ENCODE data around the gene ZSCAN1. TPM values are rescaled to one million over a fixed set of nuclear protein-coding genes. Genes with fewer than 3 reads are reported as not detected.

The ZSCAN1 gene
- total and polyA plus RNA-seq, 9 donors, result 0.38 to 2.6 (median 0.75) TPM; not detected in 3

DNA sequence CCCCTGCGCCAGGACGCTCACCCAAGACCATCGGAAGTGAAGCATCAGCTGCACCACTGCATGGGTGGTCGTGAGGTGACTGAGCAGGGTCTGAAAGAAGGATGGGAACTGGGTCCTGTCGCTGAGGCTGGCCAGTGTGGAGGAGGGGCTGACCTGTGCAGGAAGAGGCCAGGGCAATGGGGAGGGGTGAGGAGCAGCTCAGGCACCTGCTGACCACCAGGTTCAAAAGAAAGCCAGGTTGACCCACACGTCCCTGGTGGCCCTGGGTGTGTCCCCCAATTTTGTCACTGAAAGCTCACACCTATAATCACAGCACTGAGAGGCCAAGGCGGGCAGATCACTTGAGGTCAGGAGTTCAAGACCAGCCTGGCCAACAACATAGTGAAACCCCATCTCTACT lies 13.7 kb upstream of the ZSCAN1 start:
- 63 to 72% (median 67%) methylated on average over 7 of the region's 7 CpGs for WGBS, 3 donors
- intact Hi-C loops (cut with DNase I), result loop anchor here in 2 of 4 donors (2.0 to 10.0 kb wide), 2 partner anchors 135 kb away; partner anchors contain the start of gene ZNF329 (in 1 of the 2)
- no peaks in the 10 kb centered on the region for H3K27me3 ChIP-seq
- no peaks in the 10 kb centered on the region for H3K36me3 ChIP-seq
- no peaks in the 10 kb centered on the region for H3K9me3 ChIP-seq
- H3K27ac ChIP-seq, result no peak overlapping the region
- no peak for DNase-seq
- no peak for TF ChIP-seq EP300 (IDR thresholded peaks at IDR 0.05)
- TF ChIP-seq, protein P1, sequence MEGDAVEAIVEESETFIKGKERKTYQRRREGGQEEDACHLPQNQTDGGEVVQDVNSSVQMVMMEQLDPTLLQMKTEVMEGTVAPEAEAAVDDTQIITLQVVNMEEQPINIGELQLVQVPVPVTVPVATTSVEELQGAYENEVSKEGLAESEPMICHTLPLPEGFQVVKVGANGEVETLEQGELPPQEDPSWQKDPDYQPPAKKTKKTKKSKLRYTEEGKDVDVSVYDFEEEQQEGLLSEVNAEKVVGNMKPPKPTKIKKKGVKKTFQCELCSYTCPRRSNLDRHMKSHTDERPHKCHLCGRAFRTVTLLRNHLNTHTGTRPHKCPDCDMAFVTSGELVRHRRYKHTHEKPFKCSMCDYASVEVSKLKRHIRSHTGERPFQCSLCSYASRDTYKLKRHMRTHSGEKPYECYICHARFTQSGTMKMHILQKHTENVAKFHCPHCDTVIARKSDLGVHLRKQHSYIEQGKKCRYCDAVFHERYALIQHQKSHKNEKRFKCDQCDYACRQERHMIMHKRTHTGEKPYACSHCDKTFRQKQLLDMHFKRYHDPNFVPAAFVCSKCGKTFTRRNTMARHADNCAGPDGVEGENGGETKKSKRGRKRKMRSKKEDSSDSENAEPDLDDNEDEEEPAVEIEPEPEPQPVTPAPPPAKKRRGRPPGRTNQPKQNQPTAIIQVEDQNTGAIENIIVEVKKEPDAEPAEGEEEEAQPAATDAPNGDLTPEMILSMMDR (IDR thresholded peaks at IDR 0.05), result no peak
- TF ChIP-seq POLR2A (IDR thresholded peaks at IDR 0.05), result no peak
- H3K4me1 ChIP-seq (ENCODE audit: insufficient read depth), result no peaks in the 10 kb centered on the region
- no peak overlapping the region for H3K4me3 ChIP-seq

DNA sequence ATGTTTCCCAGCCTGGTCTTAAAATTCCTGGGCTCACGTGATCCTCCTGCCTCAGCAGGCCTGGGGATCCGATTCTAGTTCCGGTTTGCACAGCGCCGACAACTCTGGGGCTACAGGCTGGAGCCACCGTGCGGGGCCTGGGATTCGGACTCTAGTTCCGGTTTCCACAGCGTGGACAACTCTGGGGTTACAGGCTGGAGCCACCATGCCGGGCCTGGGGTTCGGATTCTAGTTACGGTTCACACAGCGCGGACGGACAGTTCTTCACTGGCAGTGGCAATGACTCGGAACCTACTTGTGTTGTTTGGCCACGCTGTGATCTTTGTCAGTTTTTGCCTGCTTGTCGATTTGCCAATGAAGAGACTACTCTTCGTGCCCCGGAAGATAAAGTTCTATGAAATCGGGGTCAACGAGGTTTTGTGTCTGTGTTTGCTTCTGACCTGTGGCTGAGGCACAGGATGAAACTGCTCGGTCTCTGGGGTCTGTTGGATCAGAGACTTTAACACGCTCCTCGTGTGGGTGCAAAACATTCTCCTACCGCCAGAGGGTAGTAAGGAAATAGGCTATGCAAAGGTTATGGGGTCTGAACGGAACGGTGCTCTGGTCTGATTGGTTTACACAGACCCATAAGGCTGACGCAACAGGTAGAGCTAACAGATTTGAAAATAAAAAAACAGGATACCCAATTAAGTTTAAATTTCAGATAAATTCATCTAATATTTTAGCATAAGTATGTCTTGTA lies 12.1 kb upstream of the ZSCAN1 start:
- no peaks in the 10 kb centered on the region for H3K9me3 ChIP-seq
- intact Hi-C loops (cut with DNase I), result loop anchor here in 2 of 4 donors (2.0 to 10.0 kb wide), 2 partner anchors 133 kb away; partner anchors contain the start of gene ZNF329 (in 1 of the 2)
- no peaks in the 10 kb centered on the region for H3K4me1 ChIP-seq (ENCODE audit: insufficient read depth)
- TF ChIP-seq POLR2A (IDR thresholded peaks at IDR 0.05), result no peak
- TF ChIP-seq, protein P1 (IDR thresholded peaks at IDR 0.05), result peak in 1 of 3 donors; percentile 54
- TF ChIP-seq EP300 (IDR thresholded peaks at IDR 0.05), result no peak
- H3K36me3 ChIP-seq, result no peaks in the 10 kb centered on the region
- no peak overlapping the region for H3K27ac ChIP-seq
- WGBS, 3 donors, result 52 to 57% (median 56%) methylated on average over 30 of the region's 30 CpGs
- DNase-seq, result peak in 3 of 5 donors; percentile 36 to 48 (median 46)
- no peaks in the 10 kb centered on the region for H3K27me3 ChIP-seq
- no peak overlapping the region for H3K4me3 ChIP-seq

- Histone ChIP-seq H3K9me3 (no peaks in the 10 kb centered on the region), H3K27me3 (no peaks in the 10 kb centered on the region), H3K4me3 (no peak overlapping the region), H3K27ac (no peak overlapping the region), H3K36me3 (no peaks in the 10 kb centered on the region), H3K4me1 (ENCODE audit: insufficient read depth) (no peaks in the 10 kb centered on the region)
- 69 to 73% (median 72%) methylated on average over 4 of the region's 4 CpGs for WGBS, 3 donors
- intact Hi-C loops (cut with DNase I), result loop anchor here in 1 of 4 donors (10.0 kb wide), 1 partner anchor 133 kb away; the partner anchor contains the start of gene ZNF329
- DNase-seq, result no peak
- TF ChIP-seq EP300 (IDR thresholded peaks at IDR 0.05) (no peak), POLR2A (IDR thresholded peaks at IDR 0.05) (no peak)
- TF ChIP-seq, protein P1 (IDR thresholded peaks at IDR 0.05), result no peak
Measured at GRCh38 chr19:58022283-58022660, 11.6 kb upstream of the ZSCAN1 start.

- H3K27ac ChIP-seq, result no peak overlapping the region
- 91% methylated on average over 12 of the region's 12 CpGs for WGBS, 3 donors
- H3K4me1 ChIP-seq (ENCODE audit: insufficient read depth), result no peaks in the 10 kb centered on the region
- intact Hi-C loops (cut with DNase I), result loop anchor here in 1 of 4 donors (10.0 kb wide), 1 partner anchor 130 kb away; the partner anchor contains the start of gene ZNF329
- no peak overlapping the region for H3K4me3 ChIP-seq
- no peak for TF ChIP-seq POLR2A (IDR thresholded peaks at IDR 0.05)
- TF ChIP-seq, protein P1 (IDR thresholded peaks at IDR 0.05), result no peak
- no peak for TF ChIP-seq EP300 (IDR thresholded peaks at IDR 0.05)
- H3K36me3 ChIP-seq, result no peaks in the 10 kb centered on the region
- H3K27me3 ChIP-seq, result no peaks in the 10 kb centered on the region
- no peaks in the 10 kb centered on the region for H3K9me3 ChIP-seq
- DNase-seq, result no peak
Measured at GRCh38 chr19:58024661-58025060, 9.2 kb upstream of the ZSCAN1 start.

Measured in ovary (tissue), 9 donors.